ENCODE data around the gene PANK4.
A peak's percentile ranks its signal among the peaks of the same experiment; 100 is the strongest.

Gene PANK4

GRCh38 chr1:2544093-2544874, 17.9 kb upstream of the PANK4 start:
- DNase-seq, result no peak

DNA sequence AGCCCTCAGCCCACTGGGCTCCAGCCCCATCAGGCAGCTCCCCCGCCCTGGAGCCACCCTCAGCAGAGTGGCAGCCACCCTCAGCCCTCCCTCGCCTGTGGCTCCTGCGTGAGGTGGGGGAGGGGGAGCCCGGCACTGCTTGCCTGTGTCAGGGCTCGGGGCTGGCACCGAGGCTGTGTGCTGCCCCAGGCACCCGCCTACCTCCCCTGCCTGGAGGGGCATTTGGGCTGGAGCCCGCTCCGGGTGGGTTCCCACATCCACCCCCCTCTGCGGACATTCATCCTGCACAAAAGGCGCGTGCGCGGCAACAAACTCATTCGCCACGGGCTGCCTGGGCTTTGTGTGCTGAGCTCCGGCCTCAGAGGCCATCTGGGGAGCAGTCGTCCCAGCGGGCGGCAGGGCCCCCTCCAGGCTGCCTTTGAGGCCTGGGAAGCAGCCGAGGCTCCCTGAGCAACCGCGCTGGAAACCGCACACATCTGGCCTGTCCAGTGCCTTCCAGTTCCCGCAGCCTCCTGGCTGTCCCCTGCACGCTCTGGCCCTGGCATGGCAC, 17.2 kb upstream of the PANK4 start:
- peak; percentile 31 for DNase-seq

DNA sequence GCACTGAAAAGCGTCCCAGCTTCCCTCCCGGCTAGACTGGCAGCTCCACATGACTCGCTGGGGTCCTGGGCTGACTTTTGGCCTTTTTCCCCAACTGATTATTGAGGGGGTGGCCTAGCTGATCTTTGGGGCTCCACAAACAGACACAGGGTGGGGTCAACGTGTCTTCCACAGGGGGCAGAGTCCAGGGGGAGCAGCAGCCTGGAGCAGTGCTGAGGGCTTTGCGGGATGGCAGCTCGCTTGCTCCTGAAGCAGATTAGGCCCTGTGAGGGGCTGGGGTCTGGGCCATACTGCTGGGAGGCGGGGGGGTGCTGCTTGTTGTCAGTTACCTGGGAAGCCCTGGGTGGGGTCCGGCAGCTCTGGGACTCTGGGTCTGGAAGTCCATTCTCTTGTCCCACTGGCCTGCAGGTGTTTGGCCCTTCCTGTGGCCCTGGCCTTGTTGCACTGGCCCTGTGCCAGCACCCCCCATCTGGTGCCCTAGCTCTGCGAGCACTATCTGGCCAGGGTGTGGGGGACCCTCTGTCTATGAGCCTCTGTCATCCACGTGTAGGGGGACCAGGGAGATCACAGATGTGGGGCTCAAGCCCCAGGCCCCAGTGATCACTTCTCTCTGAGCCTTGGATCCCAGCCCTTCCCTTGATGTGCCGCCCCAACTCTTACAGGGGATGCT, 16.0 kb upstream of the PANK4 start:
- DNase-seq, result no peak

DNA sequence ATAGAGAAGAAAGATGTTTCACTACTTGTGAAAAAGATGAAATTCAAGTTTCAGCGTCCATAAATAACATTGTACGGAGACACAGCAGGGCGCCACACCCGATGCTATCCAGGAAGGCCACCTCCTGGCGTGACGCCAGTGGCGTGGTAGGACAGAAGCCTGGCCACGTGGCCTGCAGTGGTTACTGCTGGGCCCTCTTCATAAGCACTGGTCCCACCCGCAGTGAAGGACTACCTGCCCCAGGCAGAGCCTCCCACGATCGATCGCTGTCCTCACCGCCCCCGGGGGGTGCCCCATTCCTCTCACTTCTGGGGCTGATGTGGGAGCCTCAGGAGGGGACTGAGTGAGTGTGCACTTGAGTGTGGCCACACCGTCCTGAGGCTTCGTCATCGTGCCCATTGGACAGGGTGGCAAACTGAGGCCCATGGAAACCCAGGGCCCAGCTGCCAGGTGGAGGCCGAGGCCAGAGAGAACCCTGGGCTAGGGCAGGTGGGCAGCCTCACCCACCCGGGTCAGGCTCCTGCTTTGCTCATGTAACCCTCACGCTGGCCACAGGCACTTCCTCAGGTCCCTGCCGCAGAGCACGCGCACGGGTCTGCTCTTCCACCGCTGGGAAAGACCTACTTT, 15.3 kb upstream of the PANK4 start:
- DNase-seq, result no peak

- no peak for DNase-seq
Observed at GRCh38 chr1:2540816-2541492, 14.6 kb upstream of the PANK4 start.

DNA sequence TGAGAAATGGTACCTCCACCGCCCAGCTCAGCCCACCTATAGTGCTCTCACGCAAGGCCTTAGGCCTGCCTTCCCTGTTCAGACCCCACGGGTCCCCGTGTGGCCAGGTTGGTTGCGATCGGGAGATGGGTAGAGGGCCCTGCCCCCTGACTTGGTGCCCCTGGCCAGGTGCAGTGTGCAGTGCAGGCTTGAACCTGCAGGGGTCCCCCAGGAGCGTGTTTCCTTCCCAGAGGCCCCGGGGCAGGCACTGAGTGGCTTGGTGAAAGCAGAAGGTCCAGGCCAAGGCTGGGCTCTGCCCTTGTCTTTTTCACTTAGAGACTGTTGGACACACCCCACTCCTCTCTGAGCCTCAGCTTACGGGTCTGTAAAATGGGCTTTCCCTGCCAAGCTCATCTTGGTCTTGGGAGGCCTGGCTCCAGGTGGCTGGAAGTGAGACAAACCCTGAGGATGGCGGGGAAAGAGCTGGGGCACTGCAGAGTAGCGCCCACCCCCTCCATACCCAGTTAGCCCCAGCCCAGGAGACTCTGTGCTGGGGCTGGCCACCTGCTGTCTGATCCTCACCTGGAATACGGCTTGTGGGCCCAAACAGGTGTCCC, 13.0 kb upstream of the PANK4 start:
- peak; percentile 35 for DNase-seq

- no peak for DNase-seq
Observed at GRCh38 chr1:2538872-2539271, 12.5 kb upstream of the PANK4 start.

DNA sequence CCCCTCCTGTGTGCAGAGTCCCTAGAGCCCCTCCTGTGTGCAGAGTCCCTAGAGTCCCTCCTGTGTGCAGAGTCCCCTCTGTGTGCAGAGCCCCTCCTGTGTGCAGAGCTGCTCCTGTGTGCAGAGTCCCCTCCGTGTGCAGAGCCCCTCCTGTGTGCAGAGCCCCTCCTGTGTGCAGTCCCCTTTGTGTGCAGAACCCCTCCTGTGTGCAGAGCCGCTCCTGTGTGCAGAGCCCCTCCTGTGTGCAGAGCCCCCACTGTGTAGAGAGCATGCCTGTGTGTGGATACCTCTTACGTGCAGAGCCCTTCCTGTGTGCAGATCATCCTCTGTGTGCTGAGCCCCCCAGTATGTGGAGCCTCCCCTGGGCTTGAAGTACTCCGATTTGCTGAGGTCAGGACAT, 12.0 kb upstream of the PANK4 start:
- DNase-seq, result no peak

DNA sequence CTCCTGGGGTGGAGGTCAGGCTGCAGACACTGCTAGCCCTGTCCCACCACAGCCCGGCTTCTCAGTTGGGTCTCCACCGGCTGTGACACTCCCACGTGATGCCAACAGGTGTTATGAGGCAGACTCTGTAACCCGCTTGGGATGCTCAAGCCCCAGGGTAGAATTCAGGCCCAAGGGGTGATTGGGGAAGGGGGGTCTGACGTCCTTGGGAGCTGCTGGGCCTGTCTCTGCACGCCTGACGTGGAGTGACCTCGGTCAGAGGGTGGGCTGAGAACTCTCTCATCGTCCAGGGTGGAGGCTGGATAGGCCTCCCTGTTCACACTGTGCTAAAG, 11.4 kb upstream of the PANK4 start:
- no peak for DNase-seq

GRCh38 chr1:2535981-2536380, 9.6 kb upstream of the PANK4 start:
- DNase-seq, result no peak

GRCh38 chr1:2535455-2535854, 9.1 kb upstream of the PANK4 start:
- DNase-seq, result no peak

DNA sequence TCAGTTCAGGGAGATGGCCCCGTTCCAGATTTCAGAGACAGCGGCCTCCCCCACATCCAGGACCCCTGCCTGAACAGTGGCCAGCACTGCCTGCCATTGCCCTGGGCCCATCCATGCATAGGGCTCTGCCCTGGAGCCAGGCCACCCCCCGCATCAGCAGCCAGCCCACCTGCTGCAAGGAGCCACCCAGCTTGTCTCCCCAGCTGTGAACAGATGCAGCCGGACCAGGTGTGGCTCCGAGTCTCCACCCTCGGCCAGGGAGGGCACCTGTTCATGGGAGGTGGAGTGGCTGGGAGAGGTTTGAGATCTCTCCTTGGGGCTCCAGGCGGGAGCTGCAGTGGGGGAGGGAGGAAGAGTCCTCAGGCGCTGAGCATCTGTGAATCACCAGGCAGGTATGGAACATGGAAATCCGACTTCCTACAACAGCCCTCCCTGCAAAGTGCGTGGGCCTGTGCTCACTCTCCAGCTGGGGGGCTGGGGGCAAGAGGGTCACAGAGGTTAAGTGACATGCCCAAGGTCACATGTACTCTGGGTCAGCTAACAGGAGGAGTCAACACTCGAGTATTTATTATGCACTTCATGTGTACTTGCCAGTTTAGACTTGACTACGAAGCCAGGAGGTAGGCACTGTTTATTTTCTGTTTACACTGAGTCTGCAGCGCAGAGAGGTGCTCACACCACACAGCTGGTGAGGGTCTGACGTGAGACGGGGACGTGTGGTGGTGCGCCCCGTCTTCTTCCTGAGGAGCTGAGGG, 8.5 kb upstream of the PANK4 start:
- no peak for DNase-seq

- no peak for DNase-seq
Observed at GRCh38 chr1:2534315-2534686, 7.9 kb upstream of the PANK4 start.

- DNase-seq, result no peak
Observed at GRCh38 chr1:2533365-2533764, 7.0 kb upstream of the PANK4 start.

DNA sequence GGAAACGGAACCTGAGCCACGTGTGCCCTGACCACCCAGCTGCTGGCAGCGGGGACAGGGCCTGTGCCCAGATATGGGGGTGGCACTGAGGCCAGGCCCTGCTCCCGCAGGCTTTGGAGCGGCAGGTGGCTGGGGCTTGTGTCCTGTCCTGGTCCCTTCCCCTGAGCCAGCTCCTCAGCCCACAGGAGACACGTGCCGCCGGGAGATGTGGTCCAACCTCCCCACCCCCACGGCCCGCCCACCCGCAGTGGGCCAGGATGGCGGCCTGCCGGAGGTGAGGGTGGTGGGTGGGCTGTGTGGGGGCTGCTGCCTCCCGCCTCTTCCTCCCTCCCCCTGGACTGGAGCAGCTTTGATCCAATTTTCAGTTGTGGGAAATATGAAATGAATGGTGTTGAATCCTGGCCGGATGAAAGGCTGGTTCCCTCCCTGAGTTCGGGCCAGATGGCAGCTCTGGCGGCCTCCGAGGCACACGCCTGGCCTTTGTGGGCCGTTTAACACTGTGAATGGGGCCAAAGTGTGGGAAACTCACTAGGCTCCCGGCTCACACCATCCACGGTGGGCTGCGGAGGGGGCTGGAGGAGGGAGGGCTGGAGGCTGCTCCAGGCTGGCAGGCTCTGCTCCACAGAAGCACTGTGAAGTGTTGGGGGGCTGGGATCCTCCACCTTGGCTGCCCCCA, 6.2 kb upstream of the PANK4 start:
- no peak for DNase-seq

DNA sequence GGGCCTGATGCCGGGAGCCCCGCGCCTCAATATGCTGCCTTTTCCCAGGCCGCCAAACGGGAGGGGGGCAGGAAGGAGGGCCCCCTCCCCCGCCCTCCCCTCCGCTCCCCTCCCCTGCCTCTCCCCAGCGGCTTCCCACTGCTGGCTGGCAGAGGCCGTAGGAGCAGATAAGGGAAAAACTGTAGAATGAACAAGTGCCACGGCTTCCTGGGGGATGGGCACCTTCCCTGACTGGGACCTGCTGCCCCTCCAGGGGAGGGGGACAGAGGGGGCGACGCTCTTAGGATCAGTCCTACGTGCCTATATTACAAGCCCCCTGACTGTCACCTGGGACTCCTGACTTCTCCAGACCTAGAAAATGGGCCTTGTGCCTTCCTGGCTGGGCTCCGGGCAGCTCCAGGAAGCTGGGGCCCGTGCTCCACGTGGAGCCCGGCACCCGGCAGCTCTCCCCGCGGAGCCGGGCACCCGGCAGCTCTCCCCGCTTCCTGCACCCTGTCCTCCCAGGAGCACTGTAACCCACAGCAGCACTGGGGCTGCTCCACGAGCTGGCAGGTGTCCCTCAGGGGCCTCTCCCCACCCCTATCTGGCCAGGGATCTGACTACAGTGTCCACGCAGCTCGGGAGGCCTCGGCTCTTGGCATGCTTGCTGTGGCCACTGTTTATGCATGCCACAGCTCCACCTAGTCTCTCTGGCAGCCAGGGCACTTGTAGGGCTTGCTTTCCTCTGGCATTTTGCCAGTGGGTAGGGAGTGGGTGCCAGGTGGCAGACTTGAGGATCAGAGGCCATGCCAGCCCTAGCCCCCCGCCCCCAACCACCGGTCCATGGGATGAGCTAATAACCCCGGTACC, 4.3 kb upstream of the PANK4 start:
- no peak for DNase-seq

DNA sequence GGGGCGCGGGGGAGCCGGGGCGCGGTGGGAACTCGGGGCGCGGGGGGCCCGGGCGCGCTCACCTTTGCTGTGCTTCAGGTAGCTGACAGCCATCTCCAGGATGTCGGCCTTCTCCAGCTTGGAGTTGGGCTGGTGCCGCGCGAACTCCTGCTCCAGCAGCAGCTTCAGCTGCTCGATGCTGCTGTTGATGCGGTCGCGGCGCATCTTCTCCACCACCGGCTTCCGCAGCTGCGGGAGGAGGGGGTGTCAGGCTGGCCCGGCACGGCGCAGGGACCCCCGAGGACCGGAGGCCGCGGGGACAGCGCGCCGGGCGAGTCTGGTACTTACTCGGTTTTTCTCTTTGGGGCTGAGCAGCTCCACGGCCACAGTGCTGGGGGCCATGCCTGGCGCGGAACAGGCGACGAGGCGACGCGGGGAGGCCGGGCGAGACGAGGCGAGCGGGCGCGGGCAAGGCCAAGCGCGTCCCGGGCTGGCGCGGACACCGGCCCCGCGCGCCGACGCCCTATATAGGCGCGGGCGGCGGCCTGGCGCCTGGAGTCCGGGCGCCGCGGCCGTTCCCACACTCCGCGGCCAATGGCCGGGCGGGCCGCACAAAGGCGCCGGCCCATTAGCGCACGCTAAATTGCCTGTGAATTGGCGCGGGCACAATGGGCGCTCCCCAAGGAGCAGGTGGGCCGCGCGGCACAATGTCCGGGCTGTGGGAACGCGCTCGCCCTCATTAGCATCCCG, 3.6 kb upstream of the PANK4 start, which contains the start of gene HES5:
TSS of gene HES5 (minus strand) at position 480 of the 729 bp plus-strand sequence. CDS start at position 381, 99 bp downstream.
- no peak for DNase-seq

GRCh38 chr1:2528966-2529783, 2.8 kb upstream of the PANK4 start:
- peak; percentile 66 for DNase-seq

DNA sequence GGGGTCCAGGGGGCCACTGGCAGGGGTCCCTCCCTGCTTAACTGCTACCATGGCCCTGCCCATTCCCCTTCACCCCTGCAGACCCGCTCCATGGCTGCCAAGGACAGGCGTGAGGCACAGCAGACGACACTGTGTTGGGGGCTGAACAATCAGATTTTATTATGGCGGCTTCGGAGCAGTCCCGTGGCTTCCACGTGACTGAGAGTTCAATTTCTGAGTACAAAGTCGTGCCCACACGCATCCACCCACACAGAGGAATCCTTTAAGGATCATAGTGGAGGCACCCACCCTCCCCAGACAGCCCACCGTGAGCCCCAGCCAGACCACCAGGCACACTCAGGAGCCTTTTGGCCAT, 2.2 kb upstream of the PANK4 start:
- no peak for DNase-seq
